Breast epithelium (tissue), 4 donors: Measurements from ENCODE around the gene MYO6. TPM values are rescaled to one million over a fixed set of nuclear protein-coding genes. Genes with fewer than 3 reads are reported as not detected.

ENCODE experiments used
- DNase-seq, 2 donors: peaks; one replicate each; pipeline ENCODE4 v3.0.0-alpha.2; 2019; ENCODE audit warnings: low spot score in 2 of 2
- H3K27ac ChIP-seq, 2 donors: fragments of 200-600 bp; sonication (generic) in 1 of 2; one replicate each; pipeline ENCODE4 v1.5.1; 2016 to 2019; ENCODE audit warnings: mild to moderate bottlenecking in 1 of 2
- H3K27me3 ChIP-seq, 2 donors: fragments of 200-600 bp; sonication (generic) in 1 of 2; one replicate each; pipeline versions ENCODE4 v1.5.1 to v1.6.0; 2017 to 2019; ENCODE audit warnings: control low read depth in 1 of 2, mild to moderate bottlenecking in 1 of 2
- H3K36me3 ChIP-seq: fragments of 200-600 bp; one replicate; pipeline ENCODE4 v1.5.1; 2019
- H3K4me1 ChIP-seq, 2 donors: fragments of 200-600 bp; sonication (generic); one replicate each; pipeline ENCODE4 v1.5.1; 2016 to 2019; ENCODE audit warnings: control low read depth in 1 of 2
- H3K4me3 ChIP-seq, 3 donors: fragments of 200-600 bp; sonication (generic); 1 replicate in 2 of 3; 2 replicates in 1 of 3; pipeline ENCODE4 v1.5.1; 2016 to 2019; ENCODE audit warnings: mild to moderate bottlenecking in 3 of 3, moderate library complexity in 2 of 3
- H3K9me3 ChIP-seq, 2 donors: fragments of 200-600 bp; sonication (generic) in 1 of 2; one replicate each; pipeline ENCODE4 v1.5.1; 2016 to 2019; ENCODE audit warnings: control low read depth in 1 of 2
- POLR2A ChIP-seq: fragments of 450-650 bp; IDR thresholded peaks from one replicate; pipeline ENCODE4 v1.6.1; 2016; ENCODE audit warnings: antibody characterized with exemption, mild to moderate bottlenecking, moderate library complexity
- POLR2AphosphoS5 ChIP-seq, 3 donors: sonication (generic); formaldehyde crosslinking; IDR thresholded peaks; one replicate each; pipeline ENCODE4 v1.6.1; 2017; ENCODE audit warnings: antibody characterized with exemption in 3 of 3
- intact Hi-C: fragments of 100-400 bp; cut with DNase I; formaldehyde crosslinking; loops from one replicate; pipeline ENCODE4 v1.15.1; 2023; ENCODE audit warnings: low total_unique reads
- total RNA-seq, 3 donors: library from RNA; depleted of rRNA; stranded (reverse); fragments of >200 nt; gene quantifications; one replicate each; pipeline ENCODE4 v1.1.0, GENCODE V29; 2016
- TF ChIP-seq, protein P1 (sequence below), 3 donors: fragments of 450-650 bp; IDR thresholded peaks; one replicate each; pipeline ENCODE4 v1.5.1; 2016 to 2017; ENCODE audit warnings: antibody characterized with exemption in 3 of 3, mild to moderate bottlenecking in 3 of 3, moderate library complexity in 3 of 3

MYO6 gene
- total RNA-seq, 3 donors from 2014 or later = 21.8 to 143 (median 89.5) TPM

DNA sequence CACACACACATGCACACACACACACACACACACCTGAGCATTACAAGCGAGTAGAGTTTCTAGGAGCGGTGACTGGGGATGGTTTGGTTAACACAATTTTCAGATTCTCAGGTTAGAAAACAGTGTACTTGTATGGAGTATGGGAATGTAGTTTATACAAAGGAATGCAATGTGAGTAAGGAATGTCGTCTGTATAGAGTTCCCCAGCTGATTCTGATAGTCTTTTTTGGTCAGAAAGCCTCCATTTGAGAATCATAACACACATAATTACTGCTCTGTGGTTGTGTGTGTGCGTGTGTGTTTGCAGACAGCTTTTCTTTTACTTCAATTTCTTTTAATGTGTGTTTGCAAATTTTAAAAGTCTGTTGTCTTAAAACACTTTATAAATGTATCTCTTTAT lies 93.2 kb downstream of the MYO6 start:
- no peaks in the 10 kb centered on the region for H3K4me1 ChIP-seq
- no peak overlapping the region for H3K27ac ChIP-seq
- intact Hi-C loops = no loop called here
- TF ChIP-seq, protein P1, sequence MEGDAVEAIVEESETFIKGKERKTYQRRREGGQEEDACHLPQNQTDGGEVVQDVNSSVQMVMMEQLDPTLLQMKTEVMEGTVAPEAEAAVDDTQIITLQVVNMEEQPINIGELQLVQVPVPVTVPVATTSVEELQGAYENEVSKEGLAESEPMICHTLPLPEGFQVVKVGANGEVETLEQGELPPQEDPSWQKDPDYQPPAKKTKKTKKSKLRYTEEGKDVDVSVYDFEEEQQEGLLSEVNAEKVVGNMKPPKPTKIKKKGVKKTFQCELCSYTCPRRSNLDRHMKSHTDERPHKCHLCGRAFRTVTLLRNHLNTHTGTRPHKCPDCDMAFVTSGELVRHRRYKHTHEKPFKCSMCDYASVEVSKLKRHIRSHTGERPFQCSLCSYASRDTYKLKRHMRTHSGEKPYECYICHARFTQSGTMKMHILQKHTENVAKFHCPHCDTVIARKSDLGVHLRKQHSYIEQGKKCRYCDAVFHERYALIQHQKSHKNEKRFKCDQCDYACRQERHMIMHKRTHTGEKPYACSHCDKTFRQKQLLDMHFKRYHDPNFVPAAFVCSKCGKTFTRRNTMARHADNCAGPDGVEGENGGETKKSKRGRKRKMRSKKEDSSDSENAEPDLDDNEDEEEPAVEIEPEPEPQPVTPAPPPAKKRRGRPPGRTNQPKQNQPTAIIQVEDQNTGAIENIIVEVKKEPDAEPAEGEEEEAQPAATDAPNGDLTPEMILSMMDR (IDR thresholded peaks at IDR 0.05) = no peak
- H3K36me3 ChIP-seq = no peaks in the 10 kb centered on the region
- H3K27me3 ChIP-seq = no peaks in the 10 kb centered on the region
- H3K9me3 ChIP-seq = no peaks in the 10 kb centered on the region
- no peak overlapping the region for H3K4me3 ChIP-seq
- DNase-seq = no peak

DNA sequence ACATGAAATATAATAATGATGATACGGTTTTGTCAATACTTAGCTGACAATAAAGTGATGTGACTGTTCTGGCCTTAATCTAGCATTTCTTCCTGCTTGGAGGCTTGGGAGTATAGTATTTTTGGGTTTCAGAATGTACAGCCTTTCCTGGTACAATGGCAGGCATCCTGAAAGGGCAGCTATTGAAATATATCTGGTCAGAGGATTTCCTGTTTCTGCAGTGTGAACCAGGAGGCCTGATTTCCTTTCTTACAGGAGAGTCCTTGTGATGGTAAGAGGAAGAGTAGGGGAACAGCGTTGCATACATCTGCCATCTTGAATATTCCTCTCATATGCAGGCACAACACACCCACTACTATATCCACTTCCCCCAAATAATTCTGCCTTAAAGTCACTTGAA lies 93.7 kb downstream of the MYO6 start:
- Histone ChIP-seq H3K27me3 (no peaks in the 10 kb centered on the region), H3K27ac (no peak overlapping the region), H3K9me3 (no peaks in the 10 kb centered on the region), H3K4me1 (no peaks in the 10 kb centered on the region), H3K36me3 (no peaks in the 10 kb centered on the region), H3K4me3 (no peak overlapping the region)
- TF ChIP-seq, protein P1 (IDR thresholded peaks at IDR 0.05) = no peak
- no peak for TF ChIP-seq POLR2AphosphoS5 (IDR thresholded peaks at IDR 0.05)
- no peak for TF ChIP-seq POLR2A
- intact Hi-C loops = no loop called here
- DNase-seq = no peak

DNA sequence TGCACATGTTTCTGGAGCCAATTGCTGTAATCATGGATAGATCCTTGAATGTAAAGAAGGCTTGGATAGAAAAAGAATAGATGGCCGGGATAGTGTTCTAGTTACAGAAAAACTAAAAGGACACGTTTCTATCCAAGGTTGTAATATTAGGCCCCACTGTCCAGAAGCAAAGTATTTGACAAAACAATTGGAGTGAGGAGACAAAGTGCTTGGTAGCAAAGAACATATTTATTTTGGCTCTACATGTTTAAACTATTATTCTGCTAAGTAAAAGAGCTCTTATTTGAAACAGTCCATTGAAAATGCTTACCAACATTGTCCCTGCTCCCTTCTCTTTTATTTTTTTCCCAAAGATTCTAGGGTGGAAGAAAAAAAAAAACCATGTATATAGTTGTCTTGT lies 94.4 kb downstream of the MYO6 start:
- intact Hi-C loops = no loop called here
- Histone ChIP-seq H3K4me1 (no peaks in the 10 kb centered on the region), H3K27me3 (no peaks in the 10 kb centered on the region), H3K4me3 (no peak overlapping the region), H3K9me3 (no peaks in the 10 kb centered on the region), H3K36me3 (no peaks in the 10 kb centered on the region), H3K27ac (no peak overlapping the region)
- no peak for DNase-seq
- TF ChIP-seq, protein P1 (IDR thresholded peaks at IDR 0.05) = no peak
- no peak for TF ChIP-seq POLR2AphosphoS5 (IDR thresholded peaks at IDR 0.05)

DNA sequence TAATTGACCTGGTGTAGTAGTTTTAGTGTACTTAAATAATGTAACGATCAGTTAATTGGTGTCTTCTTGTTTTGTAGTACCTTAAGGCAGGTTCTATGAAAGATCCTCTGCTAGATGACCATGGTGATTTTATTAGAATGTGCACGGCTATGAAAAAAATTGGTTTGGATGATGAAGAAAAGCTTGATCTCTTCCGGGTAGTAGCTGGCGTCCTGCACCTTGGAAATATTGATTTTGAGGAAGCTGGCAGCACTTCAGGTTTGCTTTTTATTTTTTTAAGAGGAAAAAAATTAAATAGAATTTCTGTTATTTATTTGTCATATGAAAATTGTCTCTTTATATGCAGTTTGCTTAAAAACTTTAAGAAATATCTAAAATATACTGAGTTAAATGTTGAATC lies 99.2 kb downstream of the MYO6 start:
- Histone ChIP-seq H3K4me3 (no peak overlapping the region), H3K27ac (no peak overlapping the region), H3K36me3 (no peaks in the 10 kb centered on the region), H3K9me3 (no peaks in the 10 kb centered on the region), H3K4me1 (no peaks in the 10 kb centered on the region), H3K27me3 (no peaks in the 10 kb centered on the region)
- TF ChIP-seq, protein P1 (IDR thresholded peaks at IDR 0.05) = no peak
- no peak for TF ChIP-seq POLR2A
- TF ChIP-seq POLR2AphosphoS5 (IDR thresholded peaks at IDR 0.05) = no peak
- intact Hi-C loops = no loop called here
- no peak for DNase-seq

DNA sequence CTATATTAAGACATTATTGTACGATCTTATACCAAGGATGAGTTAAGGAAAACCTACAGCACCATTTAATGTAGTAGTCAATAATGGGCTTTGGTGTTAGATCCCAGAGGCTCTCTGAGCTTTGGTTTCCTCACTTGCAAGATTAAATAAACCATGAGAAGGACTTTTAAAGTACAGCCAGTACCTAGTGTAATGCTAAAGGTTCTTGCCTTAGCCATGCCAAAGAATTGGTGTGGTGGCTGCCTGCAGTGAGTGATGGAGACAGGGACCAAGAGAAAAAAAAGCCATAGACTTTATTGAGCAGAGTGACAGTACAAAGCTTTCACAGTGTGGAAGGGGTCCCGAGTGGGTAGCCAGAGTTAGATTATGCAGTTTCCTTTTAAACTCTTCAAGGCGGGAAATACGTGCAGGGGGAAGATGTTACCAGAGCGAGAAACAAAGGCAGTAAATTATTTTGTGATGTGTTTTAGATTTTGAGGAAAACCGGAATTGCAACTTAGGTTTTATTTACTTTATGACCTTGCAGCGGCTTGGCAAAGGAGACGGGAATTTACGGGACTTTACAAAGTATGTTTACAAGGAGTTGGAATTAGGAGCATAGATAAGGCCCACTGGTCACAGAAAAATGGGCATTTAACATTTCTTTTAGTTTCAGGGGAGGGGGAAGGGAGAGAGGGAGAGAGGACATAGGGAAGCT lies 100.4 kb downstream of the MYO6 start:
- intact Hi-C loops = no loop called here
- peak overlapping the region; percentile 33 to 34 for H3K27ac ChIP-seq

More for the DNA sequence above, 100.4 kb downstream of the MYO6 start:
- H3K4me1 ChIP-seq = no peaks in the 10 kb centered on the region
- no peaks in the 10 kb centered on the region for H3K36me3 ChIP-seq
- no peaks in the 10 kb centered on the region for H3K27me3 ChIP-seq
- no peaks in the 10 kb centered on the region for H3K9me3 ChIP-seq
- TF ChIP-seq, protein P1 (IDR thresholded peaks at IDR 0.05) = no peak
- TF ChIP-seq POLR2A (no peak), POLR2AphosphoS5 (IDR thresholded peaks at IDR 0.05) (no peak)
- DNase-seq = no peak
- no peak overlapping the region for H3K4me3 ChIP-seq
